ENCODE data around the gene GID8.

GRCh38 chr20:62901891-62902290, 36.1 kb upstream of the GID8 start:
- TF ChIP-seq MAX (IDR thresholded peaks at IDR 0.05), result no peak
- TF ChIP-seq EP300 (IDR thresholded peaks at IDR 0.05), result no peak
- TF ChIP-seq CTCF (IDR thresholded peaks at IDR 0.05), result no peak
- no peak for TF ChIP-seq RFX5 (IDR thresholded peaks at IDR 0.05)
- no peak for TF ChIP-seq HMGXB4 (CRISPR knock-in tag; IDR thresholded peaks at IDR 0.05; ENCODE audit: borderline replicate concordance)
- no peak for TF ChIP-seq POLR2A (IDR thresholded peaks at IDR 0.05; ENCODE audit: low read length)
- TF ChIP-seq USF2 (IDR thresholded peaks at IDR 0.05), result no peak
- no peak for TF ChIP-seq MAZ (IDR thresholded peaks at IDR 0.05; ENCODE audit: borderline replicate concordance, low read depth, low read length)
- no peak for TF ChIP-seq POLR2AphosphoS2 (conservative IDR thresholded peaks at IDR 0.05; ENCODE audit: low read length)
- no peak for TF ChIP-seq NR3C1 (IDR thresholded peaks at IDR 0.05)
- TF ChIP-seq ESRRA (IDR thresholded peaks at IDR 0.05; ENCODE audit: borderline replicate concordance, low read length), result no peak
- TF ChIP-seq RAD21 (conservative IDR thresholded peaks at IDR 0.05 in 1 of 2, IDR thresholded peaks at IDR 0.05 in 1 of 2), result no peak

All from A549 (cell line).